Kidney (tissue), 14 donors: ENCODE data around the gene PPT1. TPM values are rescaled to one million over a fixed set of nuclear protein-coding genes. Genes with fewer than 3 reads are reported as not detected.

Source experiments
- DNase-seq, 5 donors: peaks; one replicate each; pipeline ENCODE4 v3.0.0-alpha.2; 2013 to 2020
- FAIRE-seq: peaks from 2 replicates; lab custom pipeline; 2012; peaks lifted over from hg19 to GRCh38; lab: Jason Lieb, UNC
- H3K27ac ChIP-seq, 2 donors: one replicate each; pipeline ENCODE4 v1.7.0; 2013; ENCODE audit warnings: low read depth in 2 of 2, low read length in 2 of 2, inconsistent platforms in 1 of 2
- H3K27me3 ChIP-seq: one replicate; pipeline ENCODE4 v1.7.1; 2013; ENCODE audit warnings: low read length, inconsistent platforms; ENCODE audit not compliant: control insufficient read depth, insufficient read depth
- H3K36me3 ChIP-seq, 3 donors: one replicate each; pipeline versions ENCODE4 v1.7.0 to v1.7.1; 2013; ENCODE audit warnings: low read length in 3 of 3, control low read depth in 1 of 3, inconsistent platforms in 1 of 3; ENCODE audit not compliant: insufficient read depth in 3 of 3, control insufficient read depth in 2 of 3
- H3K4me1 ChIP-seq, 3 donors: one replicate each; pipeline versions ENCODE4 v1.7.0 to v1.7.1; 2013; ENCODE audit warnings: low read length in 3 of 3, inconsistent platforms in 1 of 3, low read depth in 1 of 3; ENCODE audit not compliant: control insufficient read depth in 2 of 3, insufficient read depth in 2 of 3
- H3K4me3 ChIP-seq, 3 donors: one replicate each; pipeline versions ENCODE4 v1.7.0 to v1.8.1; 2013; ENCODE audit warnings: low read length in 3 of 3, control low read depth in 1 of 3, inconsistent platforms in 1 of 3
- H3K9ac ChIP-seq, 3 donors: one replicate each; pipeline versions ENCODE4 v1.7.0 to v1.7.1; 2013; ENCODE audit warnings: low read length in 3 of 3, control low read depth in 1 of 3, inconsistent platforms in 1 of 3
- H3K9me3 ChIP-seq, 3 donors: one replicate each; pipeline versions ENCODE4 v1.7.0 to v1.7.1; 2013; ENCODE audit warnings: low read length in 3 of 3, control low read depth in 1 of 3, inconsistent platforms in 1 of 3; ENCODE audit not compliant: control insufficient read depth in 2 of 3, insufficient read depth in 1 of 3
- CTCF ChIP-seq: IDR thresholded peaks from 3 replicates; pipeline ENCODE4 v1.5.1; 2012; ENCODE audit warnings: mild to moderate bottlenecking, moderate library complexity, borderline replicate concordance; ENCODE audit not compliant: insufficient read depth; ENCODE audit errors: extremely low read depth
- intact Hi-C: fragments of 100-400 bp; cut with DNase I; formaldehyde crosslinking; loops from one replicate; pipeline ENCODE4 v1.11.1; 2022
- polyA plus RNA-seq: library from polyadenylated mRNA; stranded (reverse); fragments of 350-450 nt; fragmentation: Illumina TruSeq; extraction: RNeasy Lipid Tissue Mini Kit (QIAGEN cat#74804); gene quantifications from one replicate; pipeline ENCODE4 v1.2.3, GENCODE V29; 2014; ENCODE audit warnings: low read depth, low replicate concordance; ENCODE audit not compliant: insufficient read depth
- total RNA-seq: library from RNA; stranded (reverse); fragmentation: NEBNext Ultra II Directional; extraction: Animal tissue kit (Norgen Biotek cat#: 25700); gene quantifications from one replicate; pipeline ENCODE4 v1.2.1, GENCODE V29; 2021
- donor health status: control.
- donor health status: control.
- donor health status: control.
- donor health status: control.
- donor health status: control.
- donor health status: DM: yes; HTN: yes; CAD: no.
- donor health status: Normal renal cell carcinoma (clear cell type).

PPT1 gene
- total and polyA plus RNA-seq, 2 donors from 2014 or later = 95.5 to 110 TPM

DNA sequence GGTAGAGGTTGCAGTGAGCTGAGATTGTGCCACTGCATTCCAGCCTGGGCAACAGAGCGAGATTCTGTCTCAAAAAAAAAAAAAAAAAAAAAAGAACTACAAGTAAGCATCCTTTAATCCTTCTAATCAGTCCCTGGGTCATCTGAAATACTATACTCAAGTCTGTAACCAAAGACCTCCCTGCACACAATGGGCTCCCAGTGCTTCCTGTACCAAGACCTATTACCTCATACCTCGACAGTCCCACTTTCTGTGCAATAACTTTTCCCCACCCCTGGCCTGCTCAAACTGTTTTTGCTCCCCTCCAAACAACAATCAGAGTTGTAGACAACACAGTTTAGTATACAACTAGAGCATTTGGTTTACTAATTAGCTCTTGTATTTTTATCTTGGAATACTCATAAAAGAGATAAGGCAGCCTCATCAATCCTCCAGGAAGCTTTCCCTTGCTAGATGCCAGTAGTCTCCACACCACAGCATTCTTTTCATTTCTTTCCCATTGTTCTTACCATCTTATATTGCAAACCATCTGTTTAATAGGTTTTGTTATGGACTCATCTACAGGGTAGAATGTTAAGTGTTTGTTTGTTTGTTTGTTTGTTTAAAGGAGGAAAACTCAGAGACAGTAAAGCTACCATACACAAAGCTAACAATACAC lies 45.0 kb upstream of the PPT1 start:
- Histone ChIP-seq H3K9ac (no peak overlapping the region), H3K4me1 (no peaks in the 10 kb centered on the region), H3K27ac (no peak overlapping the region), H3K9me3 (no peaks in the 10 kb centered on the region), H3K36me3 (no peaks in the 10 kb centered on the region), H3K4me3 (no peak overlapping the region), H3K27me3 (peaks cover 3% of the 10 kb centered on the region)
- intact Hi-C loops = no loop called here
- DNase-seq (no peak), FAIRE-seq (no peak)
- no peak for TF ChIP-seq CTCF

- intact Hi-C loops = no loop called here
- no peak for DNase-seq
- FAIRE-seq = no peak
- Histone ChIP-seq H3K27ac (no peak overlapping the region), H3K27me3 (no peaks in the 10 kb centered on the region), H3K9me3 (no peaks in the 10 kb centered on the region), H3K4me3 (no peak overlapping the region), H3K9ac (no peak overlapping the region), H3K36me3 (no peaks in the 10 kb centered on the region), H3K4me1 (no peaks in the 10 kb centered on the region)
- no peak for TF ChIP-seq CTCF
These were observed 43.3 kb upstream of the PPT1 start for GRCh38 chr1:40140211-40140973.

GRCh38 chr1:40133839-40134238 lies 36.8 kb upstream of the PPT1 start:
- H3K9ac ChIP-seq = no peak overlapping the region
- FAIRE-seq (no peak), DNase-seq (no peak)
- H3K4me3 ChIP-seq = no peak overlapping the region
- peaks cover 2% of the 10 kb centered on the region for H3K27me3 ChIP-seq
- TF ChIP-seq CTCF = no peak
- intact Hi-C loops = loop anchor here (10.0 kb wide), 1 partner anchor 201 kb away; no protein-coding TSS in a partner anchor
- no peaks in the 10 kb centered on the region for H3K9me3 ChIP-seq
- H3K27ac ChIP-seq = no peak overlapping the region
- H3K4me1 ChIP-seq = no peaks in the 10 kb centered on the region
- H3K36me3 ChIP-seq = no peaks in the 10 kb centered on the region
